ENCODE data around the gene CFAP74.
"Not testable (repeated sequence)": the region's sequence is repeated elsewhere in the genome, so short reads cannot be mapped to it uniquely, and the experiment has no call there.

CFAP74 gene

DNA sequence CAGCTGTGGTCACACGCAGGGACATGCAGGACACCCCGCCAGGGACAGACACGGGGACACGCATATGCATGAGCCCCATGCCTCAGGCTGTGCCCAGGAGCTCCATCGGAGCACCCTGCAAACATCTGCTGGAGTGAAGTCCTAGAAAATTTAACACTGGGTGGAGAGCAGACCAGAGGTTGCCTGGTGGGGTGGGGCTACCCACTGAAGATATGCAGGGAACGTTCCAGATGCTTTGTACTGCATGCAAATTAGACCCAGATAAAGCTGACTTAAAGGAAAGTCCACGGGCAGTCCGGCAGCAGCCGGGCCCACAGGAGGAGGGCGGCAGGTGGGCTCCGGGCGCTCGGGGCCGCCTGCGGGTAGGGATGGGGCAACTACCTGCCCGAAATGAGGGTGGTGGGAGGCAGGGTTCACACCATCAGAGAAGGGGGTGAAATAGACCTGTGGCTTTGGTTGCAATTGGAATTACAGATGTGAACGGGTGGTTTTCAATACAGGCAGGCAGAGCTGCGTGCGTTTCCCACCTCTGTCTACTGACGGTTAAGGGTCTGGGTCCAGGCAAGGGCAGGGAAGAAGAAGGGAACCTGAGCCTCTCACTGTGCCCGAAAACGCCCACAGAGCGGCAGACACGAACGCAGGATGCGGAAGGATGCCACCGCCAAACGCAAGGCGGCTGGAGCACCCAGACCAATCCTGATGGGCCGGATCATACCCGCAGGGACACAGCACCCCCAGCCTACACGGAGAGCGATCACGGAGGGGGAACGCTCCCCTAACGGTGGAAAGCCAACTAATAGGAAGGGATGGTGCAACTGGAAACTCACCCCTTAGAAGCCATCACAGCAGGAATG is 21.0 kb downstream of the CFAP74 start:
- no peak for DNase-seq (ENCODE audit: low read depth)
- no peak overlapping the region for H3K4me3 ChIP-seq (ENCODE audit: control insufficient read depth, low read depth, low read length)
- TF ChIP-seq CTCF (IDR thresholded peaks at IDR 0.05; ENCODE audit: control insufficient read depth, insufficient read depth, low read depth, low read length, missing control alignments) = no peak

DNA sequence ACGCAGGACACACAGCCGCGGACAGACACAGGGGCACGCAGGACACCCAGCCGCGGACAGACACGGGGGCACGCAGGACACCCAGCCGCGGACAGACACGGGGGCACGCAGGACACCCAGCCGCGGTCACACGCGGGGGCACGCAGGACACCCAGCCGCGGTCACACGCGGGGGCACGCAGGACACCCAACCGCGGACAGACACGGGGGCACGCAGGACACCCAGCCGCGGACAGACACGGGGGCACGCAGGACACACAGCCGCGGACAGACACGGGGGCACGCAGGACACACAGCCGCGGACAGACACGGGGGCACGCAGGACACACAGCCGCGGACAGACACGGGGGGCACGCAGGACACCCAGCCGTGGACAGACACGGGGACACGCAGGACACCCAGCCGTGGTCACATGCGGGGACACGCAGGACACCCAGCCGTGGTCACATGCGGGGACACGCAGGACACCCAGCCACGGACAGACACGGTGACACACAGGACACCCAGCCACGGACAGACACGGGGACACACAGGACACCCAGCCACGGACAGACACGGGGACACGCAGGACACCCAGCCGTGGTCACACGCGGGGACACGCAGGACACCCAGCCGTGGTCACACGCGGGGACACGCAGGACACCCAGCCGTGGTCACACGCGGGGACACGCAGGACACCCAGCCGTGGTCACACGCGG is 21.8 kb downstream of the CFAP74 start:
- H3K4me3 ChIP-seq (ENCODE audit: control insufficient read depth, low read depth, low read length); DNase-seq (ENCODE audit: low read depth): not testable (repeated sequence)

DNA sequence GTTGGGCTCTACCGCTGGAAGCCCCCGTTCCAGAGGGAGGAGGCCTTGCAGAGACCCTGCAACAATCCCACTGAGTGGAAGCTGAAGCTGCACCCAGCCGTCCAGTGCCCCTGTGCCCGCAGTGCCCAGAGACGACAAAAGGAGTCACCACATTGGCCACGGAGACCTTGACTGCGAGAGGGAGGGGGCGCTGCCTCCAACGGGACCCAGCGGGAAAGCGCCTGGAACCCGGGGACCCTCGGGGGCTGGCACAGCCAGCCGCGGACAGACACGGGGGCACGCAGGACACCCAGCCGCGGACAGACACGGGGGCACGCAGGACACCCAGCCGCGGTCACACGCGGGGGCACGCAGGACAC is 22.5 kb downstream of the CFAP74 start:
- no peak for TF ChIP-seq CTCF (IDR thresholded peaks at IDR 0.05; ENCODE audit: control insufficient read depth, insufficient read depth, low read depth, low read length, missing control alignments)
- H3K4me3 ChIP-seq (ENCODE audit: control insufficient read depth, low read depth, low read length) = no peak overlapping the region
- no peak for DNase-seq (ENCODE audit: low read depth)

DNA sequence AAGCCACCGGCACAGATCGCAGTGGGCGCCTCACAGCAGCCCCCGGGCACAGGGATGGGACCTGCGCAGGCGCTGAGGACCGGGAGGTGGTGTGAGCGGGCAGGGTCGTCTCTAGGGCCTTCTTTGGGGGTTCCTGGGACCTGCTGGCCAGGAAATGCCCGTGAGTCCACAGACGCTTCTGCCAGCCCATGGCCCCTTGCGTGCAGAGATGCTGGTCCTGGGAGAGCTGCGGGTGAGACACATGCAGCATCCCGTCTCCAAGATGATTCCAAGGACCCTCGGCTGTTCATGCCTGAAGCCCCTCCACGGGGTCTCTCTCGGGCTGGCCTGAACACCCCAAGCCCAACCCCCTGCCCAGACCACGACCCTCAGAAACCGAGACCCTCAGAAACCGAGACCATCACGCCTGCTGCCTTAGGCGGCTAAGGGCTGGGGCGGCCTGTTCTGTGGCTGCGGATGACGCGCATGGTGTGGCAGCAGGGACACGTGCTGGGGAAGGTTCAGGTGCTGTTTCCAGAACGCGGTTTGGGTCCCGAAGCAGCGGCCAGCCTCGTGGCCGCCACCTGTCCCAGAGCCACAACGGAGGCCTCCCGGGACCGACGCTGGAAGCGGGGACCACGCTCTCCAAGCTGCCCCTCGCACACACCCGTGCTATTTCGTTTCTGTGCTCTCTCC is 23.0 kb downstream of the CFAP74 start:
- no peak for TF ChIP-seq CTCF (IDR thresholded peaks at IDR 0.05; ENCODE audit: control insufficient read depth, insufficient read depth, low read depth, low read length, missing control alignments)
- no peak for DNase-seq (ENCODE audit: low read depth)
- no peak overlapping the region for H3K4me3 ChIP-seq (ENCODE audit: control insufficient read depth, low read depth, low read length)

GRCh38 chr1:1979482-1980165 is 24.0 kb downstream of the CFAP74 start:
- no peak for TF ChIP-seq CTCF (IDR thresholded peaks at IDR 0.05; ENCODE audit: control insufficient read depth, insufficient read depth, low read depth, low read length, missing control alignments)
- no peak for DNase-seq (ENCODE audit: low read depth)

GRCh38 chr1:1978690-1979481 is 24.7 kb downstream of the CFAP74 start:
- DNase-seq (ENCODE audit: low read depth); H3K4me3 ChIP-seq (ENCODE audit: control insufficient read depth, low read depth, low read length): not testable (repeated sequence)

More at GRCh38 chr1:1979482-1980165, 24.0 kb downstream of the CFAP74 start:
- H3K4me3 ChIP-seq (ENCODE audit: control insufficient read depth, low read depth, low read length) = no peak overlapping the region

DNA sequence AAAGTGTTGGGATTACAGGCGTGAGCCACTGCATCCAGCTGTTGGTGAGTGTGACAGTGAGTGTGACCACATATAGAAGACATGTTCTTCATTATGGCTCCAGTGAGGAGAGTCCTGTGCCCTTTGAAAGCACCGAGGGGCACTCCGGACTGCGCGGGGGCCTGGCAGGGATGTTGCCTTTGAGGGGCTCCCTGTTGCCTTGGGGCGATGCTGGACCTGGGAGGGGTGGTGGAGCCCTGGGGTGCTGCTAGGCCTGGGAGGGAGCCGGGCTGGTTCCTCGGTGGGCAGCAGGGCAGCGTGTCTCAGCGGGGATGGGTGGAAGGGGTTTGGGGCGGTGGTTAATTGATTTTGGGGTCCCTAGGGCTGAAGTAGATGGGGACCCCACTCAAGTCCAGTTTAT is 25.5 kb downstream of the CFAP74 start:
- no peak for DNase-seq (ENCODE audit: low read depth)
- no peak overlapping the region for H3K4me3 ChIP-seq (ENCODE audit: control insufficient read depth, low read depth, low read length)
- TF ChIP-seq CTCF (IDR thresholded peaks at IDR 0.05; ENCODE audit: control insufficient read depth, insufficient read depth, low read depth, low read length, missing control alignments) = no peak
